ENCODE data around the gene ZNF182. TPM values are rescaled to one million over a fixed set of nuclear protein-coding genes. Genes with fewer than 3 reads are reported as not detected.
"Not testable (repeated sequence)": the region's sequence is repeated elsewhere in the genome, so short reads cannot be mapped to it uniquely, and the experiment has no call there.

The ZNF182 gene
- total RNA-seq, 6 experiments from 2014 or later: 2.1 to 2.5 (median 2.3) TPM

- intact Hi-C loops (cut with DNase I): loop anchor here (10.0 kb wide), 1 partner anchor 171 kb away; no protein-coding TSS in a partner anchor
- Histone ChIP-seq H3K27me3 (no peaks in the 10 kb centered on the region), H3K4me3 (no peak overlapping the region), H3K4me1 (no peaks in the 10 kb centered on the region), H3K27ac (no peak overlapping the region), H3K9me3 (no peaks in the 10 kb centered on the region), H3K36me3 (no peaks in the 10 kb centered on the region)
- DNase-seq: peak in 1 of 3 donors; percentile 50
- TF ChIP-seq POLR2A (IDR thresholded peaks at IDR 0.05): no peak
- TF ChIP-seq, protein P1, sequence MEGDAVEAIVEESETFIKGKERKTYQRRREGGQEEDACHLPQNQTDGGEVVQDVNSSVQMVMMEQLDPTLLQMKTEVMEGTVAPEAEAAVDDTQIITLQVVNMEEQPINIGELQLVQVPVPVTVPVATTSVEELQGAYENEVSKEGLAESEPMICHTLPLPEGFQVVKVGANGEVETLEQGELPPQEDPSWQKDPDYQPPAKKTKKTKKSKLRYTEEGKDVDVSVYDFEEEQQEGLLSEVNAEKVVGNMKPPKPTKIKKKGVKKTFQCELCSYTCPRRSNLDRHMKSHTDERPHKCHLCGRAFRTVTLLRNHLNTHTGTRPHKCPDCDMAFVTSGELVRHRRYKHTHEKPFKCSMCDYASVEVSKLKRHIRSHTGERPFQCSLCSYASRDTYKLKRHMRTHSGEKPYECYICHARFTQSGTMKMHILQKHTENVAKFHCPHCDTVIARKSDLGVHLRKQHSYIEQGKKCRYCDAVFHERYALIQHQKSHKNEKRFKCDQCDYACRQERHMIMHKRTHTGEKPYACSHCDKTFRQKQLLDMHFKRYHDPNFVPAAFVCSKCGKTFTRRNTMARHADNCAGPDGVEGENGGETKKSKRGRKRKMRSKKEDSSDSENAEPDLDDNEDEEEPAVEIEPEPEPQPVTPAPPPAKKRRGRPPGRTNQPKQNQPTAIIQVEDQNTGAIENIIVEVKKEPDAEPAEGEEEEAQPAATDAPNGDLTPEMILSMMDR (IDR thresholded peaks at IDR 0.05): peak; percentile 54 to 64 (median 60)
- peak; percentile 63 to 73 (median 70) for ATAC-seq
- WGBS (ENCODE audit: insufficient coverage, low coverage, low lambda C conversion rate, missing lambda C conversion rate): 9% methylated on average over 7 of the region's 7 CpGs
Measured at GRCh38 chrX:48025561-48025960, 21.8 kb upstream of the ZNF182 start.

GRCh38 chrX:48022738-48023137 lies 18.9 kb upstream of the ZNF182 start:
- intact Hi-C loops (cut with DNase I): loop anchor here (10.0 kb wide), 1 partner anchor 168 kb away; no protein-coding TSS in a partner anchor
- WGBS (ENCODE audit: insufficient coverage, low coverage, low lambda C conversion rate, missing lambda C conversion rate): 57% methylated on average over 3 of the region's 3 CpGs

DNA sequence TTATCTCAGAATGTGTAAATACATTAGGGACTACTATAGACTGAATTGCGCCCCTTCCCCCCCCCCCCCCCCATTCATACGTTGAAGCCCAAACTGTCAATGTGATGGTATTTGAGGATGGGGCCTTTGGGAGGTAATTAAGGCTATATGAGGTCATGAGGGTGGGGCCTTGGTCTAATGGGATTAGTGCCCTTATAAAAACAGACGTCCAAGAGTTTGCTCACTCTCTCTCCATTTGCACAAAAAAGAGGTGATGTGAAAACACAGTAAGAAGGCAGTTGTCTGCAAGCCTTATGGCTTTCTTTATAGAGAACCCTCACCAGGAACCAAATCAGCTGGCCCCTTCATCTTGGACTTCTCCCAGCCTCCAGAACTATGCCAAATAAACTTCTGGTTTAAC lies 18.3 kb upstream of the ZNF182 start:
- TF ChIP-seq, protein P1 (IDR thresholded peaks at IDR 0.05): no peak
- TF ChIP-seq POLR2A (IDR thresholded peaks at IDR 0.05): no peak
- Histone ChIP-seq H3K4me1 (no peaks in the 10 kb centered on the region), H3K4me3 (no peak overlapping the region), H3K27ac (no peak overlapping the region), H3K27me3 (no peaks in the 10 kb centered on the region), H3K9me3 (no peaks in the 10 kb centered on the region), H3K36me3 (no peaks in the 10 kb centered on the region)
- DNase-seq (no peak), ATAC-seq (no peak)
- intact Hi-C loops (cut with DNase I): loop anchor here (10.0 kb wide), 1 partner anchor 167 kb away; no protein-coding TSS in a partner anchor
- 70% methylated on average over 3 of the region's 3 CpGs for WGBS (ENCODE audit: insufficient coverage, low coverage, low lambda C conversion rate, missing lambda C conversion rate)

More at GRCh38 chrX:48022738-48023137, 18.9 kb upstream of the ZNF182 start:
- Histone ChIP-seq H3K4me1 (no peaks in the 10 kb centered on the region), H3K4me3 (no peak overlapping the region), H3K9me3 (no peaks in the 10 kb centered on the region), H3K36me3 (no peaks in the 10 kb centered on the region), H3K27me3 (no peaks in the 10 kb centered on the region), H3K27ac (no peak overlapping the region)
- ATAC-seq: no peak
- TF ChIP-seq POLR2A (IDR thresholded peaks at IDR 0.05): no peak
- TF ChIP-seq, protein P1 (IDR thresholded peaks at IDR 0.05): no peak
- DNase-seq: no peak

DNA sequence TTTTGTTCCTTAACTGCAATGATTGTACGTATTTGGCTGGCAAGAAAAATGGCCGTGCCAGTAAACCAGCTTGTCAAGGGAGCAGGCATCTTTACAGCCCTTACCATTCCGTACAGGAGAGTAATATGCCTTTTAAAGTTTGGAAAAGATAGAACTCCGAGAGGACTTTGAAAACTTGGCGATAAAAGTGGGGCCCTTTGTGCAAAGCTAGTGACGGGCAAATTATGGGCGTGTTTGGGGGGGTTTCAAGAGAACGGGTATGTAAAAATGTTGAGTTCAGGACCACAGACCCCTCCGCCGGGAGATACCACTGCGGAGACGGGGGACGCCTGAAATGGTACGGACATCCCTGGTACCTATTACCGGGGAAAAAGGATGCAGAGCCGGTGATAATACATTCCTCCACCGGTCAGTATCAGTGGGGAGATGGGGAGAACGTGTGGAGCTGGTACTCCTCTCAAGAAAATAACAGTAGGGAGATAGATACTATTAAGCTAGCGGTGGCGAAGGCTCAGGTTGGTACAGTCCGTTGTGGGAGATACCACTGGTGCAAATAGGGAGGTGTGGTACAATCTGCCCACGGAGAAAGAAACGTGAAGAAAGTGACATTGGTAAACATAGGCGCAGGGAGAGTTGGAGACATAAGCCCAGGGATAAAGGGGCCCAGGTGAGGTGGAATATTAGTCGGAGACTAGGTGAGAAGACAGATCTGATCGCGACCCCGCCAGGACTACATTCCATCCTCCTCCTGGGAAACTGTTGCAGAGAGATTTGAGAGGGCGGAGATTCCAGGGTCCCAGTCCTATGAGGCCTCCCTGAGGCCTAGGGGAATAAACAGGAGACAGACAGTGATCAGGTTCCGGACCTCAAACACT lies 17.5 kb upstream of the ZNF182 start:
- no peaks in the 10 kb centered on the region for H3K4me1 ChIP-seq
- ATAC-seq: peak; percentile 85 to 88 (median 87)
- H3K9me3 ChIP-seq: no peaks in the 10 kb centered on the region
- H3K4me3 ChIP-seq: peak overlapping the region; percentile 42 to 56 (median 50)
- no peaks in the 10 kb centered on the region for H3K27me3 ChIP-seq
- H3K27ac ChIP-seq: peak overlapping the region; percentile 84 to 88 (median 85)
- WGBS (ENCODE audit: insufficient coverage, low coverage, low lambda C conversion rate, missing lambda C conversion rate): 21% methylated on average over 30 of the region's 30 CpGs
- intact Hi-C loops (cut with DNase I): loop anchor here (10.0 kb wide), 1 partner anchor 166 kb away; no protein-coding TSS in a partner anchor
- DNase-seq: peak; percentile 61 to 77 (median 72)
- TF ChIP-seq, protein P1 (IDR thresholded peaks at IDR 0.05): no peak
- peak; percentile 15 for TF ChIP-seq POLR2A (IDR thresholded peaks at IDR 0.05)
- H3K36me3 ChIP-seq: no peaks in the 10 kb centered on the region

GRCh38 chrX:48020472-48020871 lies 16.7 kb upstream of the ZNF182 start:
- intact Hi-C loops (cut with DNase I): loop anchor here (10.0 kb wide), 1 partner anchor 166 kb away; no protein-coding TSS in a partner anchor
- H3K36me3 ChIP-seq, H3K27me3 ChIP-seq, DNase-seq, H3K4me1 ChIP-seq, H3K9me3 ChIP-seq: not testable (repeated sequence)
- Histone ChIP-seq H3K27ac (peak overlapping the region in 1 of 3 donors; percentile 88), H3K4me3 (peak overlapping the region in 2 of 3 donors; percentile 50 to 56)
- 50% methylated on average over 11 of the region's 11 CpGs for WGBS (ENCODE audit: insufficient coverage, low coverage, low lambda C conversion rate, missing lambda C conversion rate)
- peak in 1 of 4 donors; percentile 37 for ATAC-seq

- H3K27me3 ChIP-seq, H3K27ac ChIP-seq, DNase-seq, H3K9me3 ChIP-seq, H3K36me3 ChIP-seq, H3K4me3 ChIP-seq, H3K4me1 ChIP-seq, ATAC-seq: not testable (repeated sequence)
- intact Hi-C loops (cut with DNase I): loop anchor here (10.0 kb wide), 1 partner anchor 165 kb away; no protein-coding TSS in a partner anchor
- no CpG with 5 or more reads among the region's 1 CpG for WGBS (ENCODE audit: insufficient coverage, low coverage, low lambda C conversion rate, missing lambda C conversion rate)
Measured at GRCh38 chrX:48019892-48020291, 16.1 kb upstream of the ZNF182 start.

DNA sequence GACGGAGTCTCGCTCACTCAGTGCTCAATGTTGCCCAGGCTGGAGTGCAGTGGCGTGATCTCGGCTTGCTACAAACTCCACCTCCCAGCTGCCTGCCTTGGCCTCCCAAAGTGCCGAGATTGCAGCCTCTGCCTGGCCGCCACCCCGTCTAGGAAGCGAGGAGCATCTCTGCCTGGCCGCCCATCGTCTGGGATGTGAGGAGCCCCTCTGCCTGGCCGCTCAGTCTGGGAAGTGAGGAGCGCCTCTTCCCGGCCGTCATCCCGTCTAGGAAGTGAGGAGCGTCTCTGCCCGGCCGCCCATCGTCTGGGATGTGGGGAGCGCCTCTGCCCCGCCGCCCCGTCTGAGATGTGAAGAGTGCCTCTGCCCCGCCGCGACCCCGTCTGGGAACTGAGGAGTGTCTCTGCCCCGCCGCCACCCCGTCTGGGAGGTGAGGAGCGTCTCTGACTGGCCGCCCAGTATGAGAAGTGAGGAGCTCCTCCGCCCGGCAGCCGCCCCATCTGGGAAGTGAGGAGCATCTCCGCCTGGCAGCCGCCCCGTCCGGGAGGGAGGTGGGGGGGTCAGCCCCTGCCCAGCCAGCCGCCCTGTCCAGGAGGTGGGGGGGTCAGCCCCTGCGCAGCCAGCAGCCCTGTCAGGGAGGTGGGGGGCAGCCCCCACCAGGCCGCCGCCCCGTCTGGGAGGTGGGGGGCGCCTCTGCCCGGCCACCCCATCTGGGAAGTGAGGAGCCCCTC lies 13.0 kb upstream of the ZNF182 start:
- DNase-seq; H3K36me3 ChIP-seq; H3K27me3 ChIP-seq; H3K4me3 ChIP-seq; ATAC-seq; intact Hi-C loops (cut with DNase I); H3K27ac ChIP-seq; H3K4me1 ChIP-seq; H3K9me3 ChIP-seq: not testable (repeated sequence)
- WGBS (ENCODE audit: insufficient coverage, low coverage, low lambda C conversion rate, missing lambda C conversion rate): no CpG with 5 or more reads among the region's 46 CpGs
